DOHH2 (cell line): Measurements from ENCODE around the gene TBXA2R.

Experiments
- H3F3A ChIP-seq: fragments of 200-600 bp; sonication (generic), shearing (Covaris generic); 2 replicates; pipeline ENCODE4 v1.6.0; 2016; ENCODE audit warnings: antibody characterized with exemption, mild to moderate bottlenecking; ENCODE audit not compliant: control insufficient read depth, insufficient read depth
- H3K27ac ChIP-seq: fragments of 200-600 bp; sonication (generic); 2 replicates; pipeline ENCODE4 v1.5.1; 2014; ENCODE audit warnings: low read depth, mild to moderate bottlenecking, low read length, moderate library complexity
- H3K27me3 ChIP-seq: fragments of 200-600 bp; sonication (generic); 2 replicates; pipeline ENCODE4 v1.6.1; 2014; ENCODE audit warnings: mild to moderate bottlenecking, low read length, mixed read lengths; ENCODE audit not compliant: control insufficient read depth
- H3K36me3 ChIP-seq: fragments of 200-600 bp; sonication (generic); 2 replicates; pipeline ENCODE4 v1.6.1; 2014; ENCODE audit warnings: mild to moderate bottlenecking, low read length, moderate library complexity, mixed read lengths; ENCODE audit not compliant: control insufficient read depth
- H3K4me1 ChIP-seq: fragments of 200-600 bp; sonication (generic); 2 replicates; pipeline ENCODE4 v1.6.1; 2014; ENCODE audit warnings: mild to moderate bottlenecking, low read length, mixed read lengths; ENCODE audit not compliant: control insufficient read depth
- H3K4me2 ChIP-seq: fragments of 200-600 bp; sonication (generic); 2 replicates; pipeline ENCODE4 v1.6.0; 2014; ENCODE audit warnings: mild to moderate bottlenecking, low read length, moderate library complexity
- H3K4me3 ChIP-seq: fragments of 200-600 bp; sonication (generic); 2 replicates; pipeline ENCODE4 v1.5.1; 2014; ENCODE audit warnings: mild to moderate bottlenecking, low read length, mixed read lengths
- H3K79me2 ChIP-seq: fragments of 200-600 bp; sonication (generic); 2 replicates; pipeline ENCODE4 v1.6.1; 2014; ENCODE audit warnings: mild to moderate bottlenecking, low read length, mixed read lengths; ENCODE audit not compliant: control insufficient read depth
- H3K9me2 ChIP-seq: fragments of 200-600 bp; sonication (generic); replicated peaks from 2 replicates; pipeline ENCODE4 v1.6.1; 2014; ENCODE audit warnings: mild to moderate bottlenecking, low read length, mixed read lengths; ENCODE audit not compliant: control insufficient read depth
- H3K9me3 ChIP-seq: fragments of 200-600 bp; sonication (generic); 2 replicates; pipeline ENCODE4 v1.6.1; 2014; ENCODE audit warnings: antibody characterized with exemption, low read length, mixed read lengths; ENCODE audit not compliant: control insufficient read depth, insufficient read depth
- H4K20me1 ChIP-seq: fragments of 200-600 bp; sonication (generic); 2 replicates; pipeline ENCODE4 v1.6.0; 2014; ENCODE audit warnings: low read depth, mild to moderate bottlenecking, antibody characterized with exemption, low read length, moderate library complexity; ENCODE audit not compliant: control insufficient read depth, insufficient read depth
- CTCF ChIP-seq: fragments of 200-600 bp; sonication (generic); IDR thresholded peaks from one replicate; pipeline ENCODE4 v1.5.1; 2014; ENCODE audit warnings: antibody characterized with exemption, mild to moderate bottlenecking, low read depth, low read length; ENCODE audit not compliant: poor library complexity, severe bottlenecking
- EZH2phosphoT487 ChIP-seq: fragments of 200-600 bp; sonication (generic); IDR thresholded peaks from 2 replicates; pipeline ENCODE4 v1.6.1; 2017; ENCODE audit warnings: borderline replicate concordance, mild to moderate bottlenecking, antibody characterized with exemption, low read length, moderate library complexity, mixed read lengths

TBXA2R gene

GRCh38 chr19:3551792-3552095 lies 54.9 kb downstream of the TBXA2R start:
- H3K79me2 ChIP-seq: peaks cover 51% of the 10 kb centered on the region
- no peak overlapping the region for H3K4me2 ChIP-seq
- peaks cover 30% of the 10 kb centered on the region for H3K36me3 ChIP-seq

GRCh38 chr19:3550947-3551791 lies 55.5 kb downstream of the TBXA2R start:
- TF ChIP-seq CTCF (no peak), EZH2phosphoT487 (no peak)
- Histone ChIP-seq H3K4me1 (peaks cover 41% of the 10 kb centered on the region), H3K79me2 (peaks cover 45% of the 10 kb centered on the region), H3F3A (peaks cover 17% of the 10 kb centered on the region), H3K27me3 (no peaks in the 10 kb centered on the region), H3K27ac (no peak overlapping the region), H3K4me2 (no peak overlapping the region), H3K9me3 (no peaks in the 10 kb centered on the region), H4K20me1 (peaks cover 3% of the 10 kb centered on the region; the same call in 1 of the 2 replicates), H3K36me3 (peaks cover 34% of the 10 kb centered on the region), H3K4me3 (no peak overlapping the region), H3K9me2 (no peaks in the 10 kb centered on the region)

More at GRCh38 chr19:3551792-3552095, 54.9 kb downstream of the TBXA2R start:
- Histone ChIP-seq H3K27me3 (no peaks in the 10 kb centered on the region), H3K4me1 (peaks cover 47% of the 10 kb centered on the region), H4K20me1 (peaks cover 3% of the 10 kb centered on the region; the same call in 1 of the 2 replicates), H3K9me3 (no peaks in the 10 kb centered on the region), H3K9me2 (no peaks in the 10 kb centered on the region), H3F3A (peaks cover 17% of the 10 kb centered on the region), H3K27ac (no peak overlapping the region), H3K4me3 (no peak overlapping the region)
- TF ChIP-seq CTCF (no peak), EZH2phosphoT487 (no peak)

GRCh38 chr19:3549816-3550215 lies 56.9 kb downstream of the TBXA2R start:
- no peak overlapping the region for H3K4me2 ChIP-seq
- H3K27ac ChIP-seq: no peak overlapping the region
- no peak overlapping the region for H3K4me3 ChIP-seq
- no peaks in the 10 kb centered on the region for H3K9me2 ChIP-seq
- H3K4me1 ChIP-seq: peaks cover 28% of the 10 kb centered on the region
- peaks cover 47% of the 10 kb centered on the region for H3K36me3 ChIP-seq
- peaks cover 17% of the 10 kb centered on the region for H3F3A ChIP-seq
- no peaks in the 10 kb centered on the region for H3K27me3 ChIP-seq
- no peaks in the 10 kb centered on the region for H3K9me3 ChIP-seq
- H4K20me1 ChIP-seq: peaks cover 8% of the 10 kb centered on the region; the same call in 1 of the 2 replicates
- TF ChIP-seq CTCF (no peak), EZH2phosphoT487 (no peak)
- peaks cover 34% of the 10 kb centered on the region for H3K79me2 ChIP-seq
